HepG2 (cell line): ENCODE measurements around the gene BABAM2.

ENCODE experiments used
- ATF1 ChIP-seq: IDR thresholded peaks from 2 replicates; pipeline ENCODE4 v1.6.1; 2016; ENCODE audit warnings: mild to moderate bottlenecking, control low read depth
- CREB1 ChIP-seq, 2 experiments: fragments of 450-650 bp in 1 of 2; IDR thresholded peaks; 2 replicates each; pipeline ENCODE4 v1.6.1; 2016 to 2017; ENCODE audit warnings: control low read depth in 1 of 2, mild to moderate bottlenecking in 1 of 2, missing compliant biosample characterization in 1 of 2, missing genetic modification characterization in 1 of 2
- EZH2 ChIP-seq: conservative IDR thresholded peaks from 2 replicates; pipeline ENCODE4 v1.6.1; 2012; ENCODE audit warnings: mild to moderate bottlenecking, low read depth, low read length, moderate library complexity
- FOSL1 ChIP-seq: sonication (generic); formaldehyde crosslinking; IDR thresholded peaks from 2 replicates; pipeline ENCODE4 v1.9.0; 2021; ENCODE audit warnings: missing genetic modification reagents, borderline replicate concordance
- FOXA1 ChIP-seq, 2 experiments: fragments of 450-650 bp in 1 of 2; sonication (generic) in 1 of 2; formaldehyde crosslinking in 1 of 2; IDR thresholded peaks; 2 replicates each; pipeline versions ENCODE4 v1.4.0 to v1.6.1; 2016 to 2020; ENCODE audit warnings: missing genetic modification reagents in 1 of 2
- FOXP1 ChIP-seq, 2 experiments: fragments of 450-650 bp in 1 of 2; IDR thresholded peaks; 2 replicates each; pipeline ENCODE4 v1.6.1; 2017 to 2018; ENCODE audit warnings: antibody characterized with exemption in 1 of 2
- MAFK ChIP-seq, 2 experiments: IDR thresholded peaks in 1 of 2; conservative IDR thresholded peaks in 1 of 2; 2 replicates each; pipeline ENCODE4 v1.6.1; 2011; ENCODE audit warnings: improper control_type of control experiment in 2 of 2, low read length in 2 of 2
- NFIB ChIP-seq: sonication (generic); formaldehyde crosslinking; IDR thresholded peaks from 2 replicates; pipeline ENCODE4 v1.9.0; 2021; ENCODE audit warnings: missing genetic modification reagents, mild to moderate bottlenecking, borderline replicate concordance
- ZNF329 ChIP-seq: sonication (generic); formaldehyde crosslinking; IDR thresholded peaks from 2 replicates; pipeline ENCODE4 v1.9.0; 2021; ENCODE audit warnings: low read depth, mild to moderate bottlenecking, missing genetic modification reagents
- ZNF547 ChIP-seq: sonication (generic); formaldehyde crosslinking; IDR thresholded peaks from 2 replicates; pipeline ENCODE4 v1.5.1; 2020; ENCODE audit warnings: mild to moderate bottlenecking, missing genetic modification reagents
- TF ChIP-seq, protein P1 (sequence below), 2 experiments: sonication (generic) in 1 of 2; formaldehyde crosslinking in 1 of 2; IDR thresholded peaks; 2 replicates each; pipeline versions ENCODE4 v1.4.0 to v1.6.1; 2018 to 2020; ENCODE audit warnings: missing genetic modification reagents in 2 of 2, borderline replicate concordance in 1 of 2, low read depth in 1 of 2, mild to moderate bottlenecking in 1 of 2, missing biosample characterization in 1 of 2
- TF ChIP-seq, protein P2 (sequence below): sonication (generic); formaldehyde crosslinking; IDR thresholded peaks from 2 replicates; pipeline ENCODE4 v1.5.0; 2020; ENCODE audit warnings: mild to moderate bottlenecking, missing genetic modification reagents
- TF ChIP-seq, protein P3 (sequence below): fragments of 450-650 bp; IDR thresholded peaks from 2 replicates; pipeline ENCODE4 v1.6.1; 2016
- TF ChIP-seq, protein P4 (sequence below): sonication (generic); formaldehyde crosslinking; IDR thresholded peaks from 2 replicates; pipeline ENCODE4 v1.5.0; 2020; ENCODE audit warnings: mild to moderate bottlenecking, missing genetic modification reagents, moderate library complexity

DNA sequence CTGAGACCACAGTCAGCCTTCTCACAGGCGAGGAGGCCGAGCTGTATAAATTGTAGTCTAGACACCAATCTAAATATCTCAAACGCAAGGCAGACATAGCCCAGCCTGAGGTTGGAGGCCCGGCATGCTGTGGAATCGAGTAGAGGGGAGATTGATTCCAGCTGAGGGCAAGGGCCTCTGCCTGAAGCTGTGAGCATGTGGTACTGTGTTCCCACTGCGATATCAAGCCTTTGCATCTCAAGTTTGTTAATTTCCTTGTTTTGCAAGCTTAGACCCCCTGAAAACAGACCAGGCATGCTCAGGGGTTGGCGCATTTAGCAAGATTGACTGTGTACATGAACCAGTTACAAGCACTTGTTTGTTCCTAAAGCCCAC lies 437.0 kb downstream of the BABAM2 start:
- TF ChIP-seq ZNF329 (CRISPR knock-in tag) (no peak), MAFK (conservative IDR thresholded peaks at IDR 0.05 in 1 of 2, IDR thresholded peaks at IDR 0.05 in 1 of 2; ENCODE audit: low read length in 2 of 2) (no peak), ATF1 (no peak), ZNF547 (no peak), FOXA1 (IDR thresholded peaks at IDR 0.05) (no peak), FOXA1 (CRISPR knock-in tag; IDR thresholded peaks at IDR 0.05) (no peak), EZH2 (no peak), NFIB (CRISPR knock-in tag) (no peak), FOSL1 (CRISPR knock-in tag) (no peak), FOXP1 (IDR thresholded peaks at IDR 0.05) (no peak), FOXP1 (CRISPR knock-in tag; IDR thresholded peaks at IDR 0.05) (no peak), CREB1 (IDR thresholded peaks at IDR 0.05) (no peak), CREB1 (CRISPR knock-in tag; IDR thresholded peaks at IDR 0.05) (no peak)
- TF ChIP-seq, protein P1, sequence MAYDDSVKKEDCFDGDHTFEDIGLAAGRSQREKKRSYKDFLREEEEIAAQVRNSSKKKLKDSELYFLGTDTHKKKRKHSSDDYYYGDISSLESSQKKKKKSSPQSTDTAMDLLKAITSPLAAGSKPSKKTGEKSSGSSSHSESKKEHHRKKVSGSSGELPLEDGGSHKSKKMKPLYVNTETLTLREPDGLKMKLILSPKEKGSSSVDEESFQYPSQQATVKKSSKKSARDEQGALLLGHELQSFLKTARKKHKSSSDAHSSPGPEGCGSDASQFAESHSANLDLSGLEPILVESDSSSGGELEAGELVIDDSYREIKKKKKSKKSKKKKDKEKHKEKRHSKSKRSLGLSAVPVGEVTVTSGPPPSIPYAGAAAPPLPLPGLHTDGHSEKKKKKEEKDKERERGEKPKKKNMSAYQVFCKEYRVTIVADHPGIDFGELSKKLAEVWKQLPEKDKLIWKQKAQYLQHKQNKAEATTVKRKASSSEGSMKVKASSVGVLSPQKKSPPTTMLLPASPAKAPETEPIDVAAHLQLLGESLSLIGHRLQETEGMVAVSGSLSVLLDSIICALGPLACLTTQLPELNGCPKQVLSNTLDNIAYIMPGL (CRISPR knock-in tag; IDR thresholded peaks at IDR 0.05; ENCODE audit: borderline replicate concordance in 1 of 2, low read depth in 1 of 2): no peak
- TF ChIP-seq, protein P2, sequence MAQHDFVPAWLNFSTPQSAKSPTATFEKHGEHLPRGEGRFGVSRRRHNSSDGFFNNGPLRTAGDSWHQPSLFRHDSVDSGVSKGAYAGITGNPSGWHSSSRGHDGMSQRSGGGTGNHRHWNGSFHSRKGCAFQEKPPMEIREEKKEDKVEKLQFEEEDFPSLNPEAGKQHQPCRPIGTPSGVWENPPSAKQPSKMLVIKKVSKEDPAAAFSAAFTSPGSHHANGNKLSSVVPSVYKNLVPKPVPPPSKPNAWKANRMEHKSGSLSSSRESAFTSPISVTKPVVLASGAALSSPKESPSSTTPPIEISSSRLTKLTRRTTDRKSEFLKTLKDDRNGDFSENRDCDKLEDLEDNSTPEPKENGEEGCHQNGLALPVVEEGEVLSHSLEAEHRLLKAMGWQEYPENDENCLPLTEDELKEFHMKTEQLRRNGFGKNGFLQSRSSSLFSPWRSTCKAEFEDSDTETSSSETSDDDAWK (CRISPR knock-in tag): no peak
- TF ChIP-seq, protein P3, sequence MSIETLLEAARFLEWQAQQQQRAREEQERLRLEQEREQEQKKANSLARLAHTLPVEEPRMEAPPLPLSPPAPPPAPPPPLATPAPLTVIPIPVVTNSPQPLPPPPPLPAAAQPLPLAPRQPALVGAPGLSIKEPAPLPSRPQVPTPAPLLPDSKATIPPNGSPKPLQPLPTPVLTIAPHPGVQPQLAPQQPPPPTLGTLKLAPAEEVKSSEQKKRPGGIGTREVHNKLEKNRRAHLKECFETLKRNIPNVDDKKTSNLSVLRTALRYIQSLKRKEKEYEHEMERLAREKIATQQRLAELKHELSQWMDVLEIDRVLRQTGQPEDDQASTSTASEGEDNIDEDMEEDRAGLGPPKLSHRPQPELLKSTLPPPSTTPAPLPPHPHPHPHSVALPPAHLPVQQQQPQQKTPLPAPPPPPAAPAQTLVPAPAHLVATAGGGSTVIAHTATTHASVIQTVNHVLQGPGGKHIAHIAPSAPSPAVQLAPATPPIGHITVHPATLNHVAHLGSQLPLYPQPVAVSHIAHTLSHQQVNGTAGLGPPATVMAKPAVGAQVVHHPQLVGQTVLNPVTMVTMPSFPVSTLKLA: no peak
- TF ChIP-seq, protein P4, sequence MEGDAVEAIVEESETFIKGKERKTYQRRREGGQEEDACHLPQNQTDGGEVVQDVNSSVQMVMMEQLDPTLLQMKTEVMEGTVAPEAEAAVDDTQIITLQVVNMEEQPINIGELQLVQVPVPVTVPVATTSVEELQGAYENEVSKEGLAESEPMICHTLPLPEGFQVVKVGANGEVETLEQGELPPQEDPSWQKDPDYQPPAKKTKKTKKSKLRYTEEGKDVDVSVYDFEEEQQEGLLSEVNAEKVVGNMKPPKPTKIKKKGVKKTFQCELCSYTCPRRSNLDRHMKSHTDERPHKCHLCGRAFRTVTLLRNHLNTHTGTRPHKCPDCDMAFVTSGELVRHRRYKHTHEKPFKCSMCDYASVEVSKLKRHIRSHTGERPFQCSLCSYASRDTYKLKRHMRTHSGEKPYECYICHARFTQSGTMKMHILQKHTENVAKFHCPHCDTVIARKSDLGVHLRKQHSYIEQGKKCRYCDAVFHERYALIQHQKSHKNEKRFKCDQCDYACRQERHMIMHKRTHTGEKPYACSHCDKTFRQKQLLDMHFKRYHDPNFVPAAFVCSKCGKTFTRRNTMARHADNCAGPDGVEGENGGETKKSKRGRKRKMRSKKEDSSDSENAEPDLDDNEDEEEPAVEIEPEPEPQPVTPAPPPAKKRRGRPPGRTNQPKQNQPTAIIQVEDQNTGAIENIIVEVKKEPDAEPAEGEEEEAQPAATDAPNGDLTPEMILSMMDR (CRISPR knock-in tag): no peak
